Stomach (tissue), 4 donors: ENCODE measurements around the gene PIWIL4.

Experiments
- CTCF ChIP-seq, 7 experiments: fragments of 450-650 bp in 4 of 7; fragments of 200-600 bp in 3 of 7; sonication (generic) in 3 of 7; IDR thresholded peaks; one replicate each; pipeline ENCODE4 v1.5.1; 2016 to 2019; ENCODE audit warnings: antibody characterized with exemption in 7 of 7, control low read depth in 2 of 7, mild to moderate bottlenecking in 1 of 7
- EP300 ChIP-seq: sonication (generic); formaldehyde crosslinking; IDR thresholded peaks from one replicate; pipeline ENCODE4 v1.6.1; 2017; ENCODE audit warnings: antibody characterized with exemption
- POLR2A ChIP-seq, 4 donors: fragments of 450-650 bp; IDR thresholded peaks; one replicate each; pipeline ENCODE4 v1.6.1; 2016; ENCODE audit warnings: antibody characterized with exemption in 4 of 4, control low read depth in 2 of 4, mild to moderate bottlenecking in 1 of 4, moderate library complexity in 1 of 4
- POLR2AphosphoS5 ChIP-seq, 3 donors: sonication (generic); formaldehyde crosslinking; IDR thresholded peaks; one replicate each; pipeline ENCODE4 v1.6.1; 2016; ENCODE audit warnings: antibody characterized with exemption in 3 of 3

- TF ChIP-seq CTCF (IDR thresholded peaks at IDR 0.05) (no peak), POLR2A (IDR thresholded peaks at IDR 0.05) (no peak), EP300 (no peak), POLR2AphosphoS5 (IDR thresholded peaks at IDR 0.05) (no peak)
These were observed 89.8 kb downstream of the PIWIL4 start for GRCh38 chr11:94656968-94657367.
